Measurements from ENCODE around the gene ANXA1. TPM values are rescaled to one million over a fixed set of nuclear protein-coding genes. Genes with fewer than 3 reads are reported as not detected.
"Not testable (repeated sequence)": the region's sequence is repeated elsewhere in the genome, so short reads cannot be mapped to it uniquely, and the experiment has no call there.

Gene ANXA1
- total RNA-seq, 2 donors from 2014 or later = 331 to 533 TPM

GRCh38 chr9:73191109-73191508 is 39.4 kb downstream of the ANXA1 start:
- intact Hi-C loops (cut with DNase I); DNase-seq (ENCODE audit: low spot score): not testable (repeated sequence)

GRCh38 chr9:73194284-73194683 is 42.6 kb downstream of the ANXA1 start:
- intact Hi-C loops (cut with DNase I) = no loop called here
- no peak for DNase-seq (ENCODE audit: low spot score)

- DNase-seq (ENCODE audit: low spot score) = no peak
- intact Hi-C loops (cut with DNase I) = no loop called here
Measured at GRCh38 chr9:73199448-73199847, 47.8 kb downstream of the ANXA1 start.

- intact Hi-C loops (cut with DNase I) = no loop called here
- DNase-seq (ENCODE audit: low spot score) = no peak
Measured at GRCh38 chr9:73199886-73200285, 48.2 kb downstream of the ANXA1 start.

GRCh38 chr9:73200694-73201452 is 49.2 kb downstream of the ANXA1 start:
- no peak for DNase-seq (ENCODE audit: low spot score)
- intact Hi-C loops (cut with DNase I) = no loop called here

GRCh38 chr9:73202980-73203379 is 51.3 kb downstream of the ANXA1 start:
- intact Hi-C loops (cut with DNase I) = no loop called here
- DNase-seq (ENCODE audit: low spot score) = no peak

- DNase-seq (ENCODE audit: low spot score) = no peak
- intact Hi-C loops (cut with DNase I) = no loop called here
Measured at GRCh38 chr9:73204936-73205335, 53.3 kb downstream of the ANXA1 start.

GRCh38 chr9:73206851-73207250 is 55.2 kb downstream of the ANXA1 start:
- intact Hi-C loops (cut with DNase I) = no loop called here
- DNase-seq (ENCODE audit: low spot score) = no peak

GRCh38 chr9:73210886-73211666 is 59.4 kb downstream of the ANXA1 start:
- intact Hi-C loops (cut with DNase I) = no loop called here
- DNase-seq (ENCODE audit: low spot score) = no peak

GRCh38 chr9:73213300-73213699 is 61.6 kb downstream of the ANXA1 start:
- DNase-seq (ENCODE audit: low spot score) = no peak
- intact Hi-C loops (cut with DNase I) = no loop called here

- intact Hi-C loops (cut with DNase I) = no loop called here
- no peak for DNase-seq (ENCODE audit: low spot score)
Measured at GRCh38 chr9:73215249-73215648, 63.6 kb downstream of the ANXA1 start.

- no peak for DNase-seq (ENCODE audit: low spot score)
- intact Hi-C loops (cut with DNase I) = no loop called here
Measured at GRCh38 chr9:73216100-73216499, 64.4 kb downstream of the ANXA1 start.

Other genes with a start within 250 kb of the ANXA1 start
- 100 to 1,000 TPM; 185 to 235 TPM for gene ALDH1A1, start 198.8 kb upstream of the ANXA1 start, total RNA-seq

All from posterior vena cava (tissue), 2 donors.